Measurements from ENCODE around the gene KCNJ9. TPM values are rescaled to one million over a fixed set of nuclear protein-coding genes. Genes with fewer than 3 reads are reported as not detected.
A peak's percentile ranks its signal among the peaks of the same experiment; 100 is the strongest.

Gene KCNJ9
- total and polyA plus RNA-seq, 2 of the 13 experiments (the other 11 are each of a cell fraction or from before 2014, with no cell fraction given) = not detected

DNA sequence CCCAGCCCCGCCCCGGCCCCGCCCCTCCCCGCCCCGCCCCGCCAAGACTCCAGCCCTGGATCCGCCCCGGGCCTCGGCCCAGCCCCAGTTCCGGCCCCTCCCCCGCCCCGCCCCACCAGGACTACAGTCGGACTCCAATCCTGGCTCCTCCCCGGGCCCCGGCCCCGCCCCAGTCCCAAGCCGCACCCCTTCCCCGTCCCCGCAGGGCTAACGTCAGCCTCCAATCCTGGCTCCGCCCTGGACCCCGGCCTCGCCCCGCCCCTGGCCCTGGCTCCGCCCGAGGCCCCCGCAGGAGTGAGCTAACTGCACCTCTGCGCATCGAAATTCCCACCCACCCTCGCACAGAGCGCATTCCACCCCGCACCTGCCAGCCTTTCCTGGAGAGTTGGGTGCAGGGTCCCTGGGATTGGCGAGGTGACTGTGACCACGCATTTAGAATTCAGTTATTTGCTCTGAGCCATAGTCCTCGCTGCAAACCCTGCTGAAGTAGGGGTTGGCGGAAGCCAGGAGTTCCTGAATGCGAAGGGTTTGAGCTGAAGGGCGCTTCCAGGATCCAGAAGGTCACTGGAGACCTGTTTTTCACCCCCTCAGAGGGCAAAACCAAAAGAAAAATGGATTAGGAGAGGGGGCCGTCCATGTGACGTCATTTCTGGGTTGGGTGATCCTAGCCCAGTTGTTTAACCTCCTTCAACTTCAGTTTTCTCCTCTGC is 17.7 kb downstream of the KCNJ9 start (continued):
- TF ChIP-seq ZNF468 (CRISPR knock-in tag; IDR thresholded peaks at IDR 0.05) = no peak
- no peak for TF ChIP-seq ZSCAN21 (CRISPR knock-in tag; IDR thresholded peaks at IDR 0.05; ENCODE audit: borderline replicate concordance)
- TF ChIP-seq ZNF30 (CRISPR knock-in tag; IDR thresholded peaks at IDR 0.05) = no peak
- no peak for TF ChIP-seq GATA4 (IDR thresholded peaks at IDR 0.05; ENCODE audit: borderline replicate concordance, low read depth)
- TF ChIP-seq, protein P1, sequence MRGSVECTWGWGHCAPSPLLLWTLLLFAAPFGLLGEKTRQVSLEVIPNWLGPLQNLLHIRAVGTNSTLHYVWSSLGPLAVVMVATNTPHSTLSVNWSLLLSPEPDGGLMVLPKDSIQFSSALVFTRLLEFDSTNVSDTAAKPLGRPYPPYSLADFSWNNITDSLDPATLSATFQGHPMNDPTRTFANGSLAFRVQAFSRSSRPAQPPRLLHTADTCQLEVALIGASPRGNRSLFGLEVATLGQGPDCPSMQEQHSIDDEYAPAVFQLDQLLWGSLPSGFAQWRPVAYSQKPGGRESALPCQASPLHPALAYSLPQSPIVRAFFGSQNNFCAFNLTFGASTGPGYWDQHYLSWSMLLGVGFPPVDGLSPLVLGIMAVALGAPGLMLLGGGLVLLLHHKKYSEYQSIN (CRISPR knock-in tag; IDR thresholded peaks at IDR 0.05; ENCODE audit: borderline replicate concordance) = no peak
- no peak for TF ChIP-seq STAG1 (CRISPR knock-in tag; IDR thresholded peaks at IDR 0.05)
- no peak for TF ChIP-seq ZNF446 (CRISPR knock-in tag; IDR thresholded peaks at IDR 0.05)
- TF ChIP-seq REST (IDR thresholded peaks at IDR 0.05; ENCODE audit: borderline replicate concordance in 1 of 2, low read depth in 1 of 2, low read length in 2 of 2) = 0 out of 4 replicates have a peak, but pooled peaks of 1 of the 2 experiments have one; percentile 20
- TF ChIP-seq, protein P2, sequence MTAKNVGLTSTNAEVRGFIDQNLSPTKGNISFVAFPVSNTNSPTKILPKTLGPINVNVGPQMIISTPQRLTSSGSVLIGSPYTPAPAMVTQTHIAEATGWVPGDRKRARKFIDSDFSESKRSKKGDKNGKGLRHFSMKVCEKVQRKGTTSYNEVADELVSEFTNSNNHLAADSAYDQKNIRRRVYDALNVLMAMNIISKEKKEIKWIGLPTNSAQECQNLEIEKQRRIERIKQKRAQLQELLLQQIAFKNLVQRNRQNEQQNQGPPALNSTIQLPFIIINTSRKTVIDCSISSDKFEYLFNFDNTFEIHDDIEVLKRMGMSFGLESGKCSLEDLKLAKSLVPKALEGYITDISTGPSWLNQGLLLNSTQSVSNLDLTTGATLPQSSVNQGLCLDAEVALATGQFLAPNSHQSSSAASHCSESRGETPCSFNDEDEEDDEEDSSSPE (CRISPR knock-in tag; IDR thresholded peaks at IDR 0.05) = no peak
- no peak for TF ChIP-seq ZNF530 (CRISPR knock-in tag; IDR thresholded peaks at IDR 0.05; ENCODE audit: low read depth)
- no peak for TF ChIP-seq PRMT3 (CRISPR knock-in tag; IDR thresholded peaks at IDR 0.05; ENCODE audit: borderline replicate concordance, low read depth)
- no peak for TF ChIP-seq ZMYM3 (CRISPR knock-in tag; IDR thresholded peaks at IDR 0.05)
- TF ChIP-seq MIER2 (CRISPR knock-in tag; IDR thresholded peaks at IDR 0.05) = no peak
- no peak for TF ChIP-seq ETV6 (CRISPR knock-in tag; conservative IDR thresholded peaks at IDR 0.05)
- no peak for TF ChIP-seq NCOR1 (IDR thresholded peaks at IDR 0.05; ENCODE audit: borderline replicate concordance, low read length)
- no peak for TF ChIP-seq YY1 (IDR thresholded peaks at IDR 0.05; ENCODE audit: insufficient read depth, insufficient replicate concordance, low read depth, low read length)
- no peak for TF ChIP-seq SRY (CRISPR knock-in tag; IDR thresholded peaks at IDR 0.05)
- TF ChIP-seq KLF16 (CRISPR knock-in tag; IDR thresholded peaks at IDR 0.05) = no peak
- no peak for TF ChIP-seq ISX (CRISPR knock-in tag; conservative IDR thresholded peaks at IDR 0.05)
- no peak for TF ChIP-seq ZNF546 (CRISPR knock-in tag; conservative IDR thresholded peaks at IDR 0.05)
- TF ChIP-seq ZNF292 (CRISPR knock-in tag; IDR thresholded peaks at IDR 0.05; ENCODE audit: borderline replicate concordance, low read depth) = no peak
